ENCODE data around the gene RNLS.

The RNLS gene

DNA sequence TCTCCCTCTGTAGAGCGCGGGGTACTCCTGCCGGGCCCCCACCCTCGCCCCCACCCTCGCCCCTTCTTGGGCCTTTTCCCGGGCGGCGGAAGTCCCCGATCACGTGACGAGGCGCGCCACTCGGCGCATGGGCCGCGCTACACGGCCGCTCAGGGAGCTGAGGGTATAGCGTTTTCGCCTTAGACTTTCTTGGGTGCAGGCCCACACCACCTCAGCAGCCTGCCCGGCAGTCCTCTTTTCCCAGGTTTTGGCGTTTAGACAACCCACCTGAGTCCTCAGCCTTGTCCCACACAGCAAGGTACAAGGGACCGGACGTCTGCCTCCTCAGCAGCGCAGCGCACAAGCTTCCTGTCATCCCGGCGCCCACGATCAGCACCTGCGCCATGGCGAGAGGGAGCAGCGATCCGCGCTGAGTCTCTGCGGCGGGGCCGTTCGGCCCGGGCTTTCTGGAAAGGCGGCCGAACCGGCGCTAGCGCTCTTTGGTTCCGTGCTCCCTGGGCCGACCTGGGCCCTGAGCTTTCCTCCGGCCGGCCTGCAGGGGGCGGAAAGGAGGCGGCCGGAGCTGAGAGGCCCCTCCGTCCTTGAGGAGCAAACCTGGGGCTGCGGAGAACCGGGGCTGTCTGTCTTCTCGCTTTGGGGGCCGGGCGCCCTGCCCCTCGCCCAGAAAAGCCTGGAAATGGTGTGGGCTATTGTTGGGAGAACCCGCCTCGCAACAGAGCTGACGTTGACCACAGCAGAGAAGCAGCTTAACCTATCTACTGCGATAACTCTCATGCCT lies at the start of gene RNLS:
Gene RNLS (minus strand): TSS at position 513 of the 778 bp plus-strand sequence.
- peak within 1 kb of the TSS; percentile 40; the same call in 1 of the 2 replicates for H3K9ac ChIP-seq (ENCODE audit: low read length)
- peak within 1 kb of the TSS; percentile 59 for H3K4me2 ChIP-seq (ENCODE audit: low read length)
- H4K20me1 ChIP-seq (ENCODE audit: insufficient read depth, low read length): no peaks in the 10 kb centered on the region
- H3K27me3 ChIP-seq (ENCODE audit: low read depth, low read length): no peaks in the 10 kb centered on the region
- H3K9me3 ChIP-seq (ENCODE audit: insufficient read depth, low read length): no peaks in the 10 kb centered on the region
- peak within 1 kb of the TSS; percentile 69 for H3K4me3 ChIP-seq (ENCODE audit: low read length)
- no peaks in the 10 kb centered on the region for H3K36me3 ChIP-seq (replicated peaks; ENCODE audit: low read depth, low read length)
- H3K27ac ChIP-seq (ENCODE audit: low read length): no peak within 1 kb of the TSS
- H2AFZ ChIP-seq (ENCODE audit: low read depth, low read length): peak within 1 kb of the TSS; percentile 60; the same call in 1 of the 2 replicates
- TF ChIP-seq, protein P1, sequence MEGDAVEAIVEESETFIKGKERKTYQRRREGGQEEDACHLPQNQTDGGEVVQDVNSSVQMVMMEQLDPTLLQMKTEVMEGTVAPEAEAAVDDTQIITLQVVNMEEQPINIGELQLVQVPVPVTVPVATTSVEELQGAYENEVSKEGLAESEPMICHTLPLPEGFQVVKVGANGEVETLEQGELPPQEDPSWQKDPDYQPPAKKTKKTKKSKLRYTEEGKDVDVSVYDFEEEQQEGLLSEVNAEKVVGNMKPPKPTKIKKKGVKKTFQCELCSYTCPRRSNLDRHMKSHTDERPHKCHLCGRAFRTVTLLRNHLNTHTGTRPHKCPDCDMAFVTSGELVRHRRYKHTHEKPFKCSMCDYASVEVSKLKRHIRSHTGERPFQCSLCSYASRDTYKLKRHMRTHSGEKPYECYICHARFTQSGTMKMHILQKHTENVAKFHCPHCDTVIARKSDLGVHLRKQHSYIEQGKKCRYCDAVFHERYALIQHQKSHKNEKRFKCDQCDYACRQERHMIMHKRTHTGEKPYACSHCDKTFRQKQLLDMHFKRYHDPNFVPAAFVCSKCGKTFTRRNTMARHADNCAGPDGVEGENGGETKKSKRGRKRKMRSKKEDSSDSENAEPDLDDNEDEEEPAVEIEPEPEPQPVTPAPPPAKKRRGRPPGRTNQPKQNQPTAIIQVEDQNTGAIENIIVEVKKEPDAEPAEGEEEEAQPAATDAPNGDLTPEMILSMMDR (IDR thresholded peaks at IDR 0.05; ENCODE audit: low read depth, low read length): peak; percentile 37
- no peak for TF ChIP-seq EZH2phosphoT487 (IDR thresholded peaks at IDR 0.05; ENCODE audit: low read depth)
- no peaks in the 10 kb centered on the region for H3K4me1 ChIP-seq (ENCODE audit: low read length)
- H3K79me2 ChIP-seq (ENCODE audit: low read length): no peaks in the 10 kb centered on the region

GRCh38 chr10:88624840-88625239 lies 41.7 kb upstream of the RNLS start:
- Histone ChIP-seq H3K27ac (ENCODE audit: low read length) (no peak overlapping the region), H4K20me1 (ENCODE audit: insufficient read depth, low read length) (no peaks in the 10 kb centered on the region), H2AFZ (ENCODE audit: low read depth, low read length) (no peak overlapping the region), H3K9ac (ENCODE audit: low read length) (no peak overlapping the region), H3K4me1 (ENCODE audit: low read length) (no peaks in the 10 kb centered on the region; the same call in 1 of the 2 replicates), H3K36me3 (replicated peaks; ENCODE audit: low read depth, low read length) (no peaks in the 10 kb centered on the region), H3K4me3 (ENCODE audit: low read length) (no peak overlapping the region), H3K4me2 (ENCODE audit: low read length) (no peak overlapping the region), H3K27me3 (ENCODE audit: low read depth, low read length) (no peaks in the 10 kb centered on the region), H3K9me3 (ENCODE audit: insufficient read depth, low read length) (no peaks in the 10 kb centered on the region), H3K79me2 (ENCODE audit: low read length) (no peaks in the 10 kb centered on the region)
- TF ChIP-seq EZH2phosphoT487 (IDR thresholded peaks at IDR 0.05; ENCODE audit: low read depth): no peak
- TF ChIP-seq, protein P1 (IDR thresholded peaks at IDR 0.05; ENCODE audit: low read depth, low read length): no peak

DNA sequence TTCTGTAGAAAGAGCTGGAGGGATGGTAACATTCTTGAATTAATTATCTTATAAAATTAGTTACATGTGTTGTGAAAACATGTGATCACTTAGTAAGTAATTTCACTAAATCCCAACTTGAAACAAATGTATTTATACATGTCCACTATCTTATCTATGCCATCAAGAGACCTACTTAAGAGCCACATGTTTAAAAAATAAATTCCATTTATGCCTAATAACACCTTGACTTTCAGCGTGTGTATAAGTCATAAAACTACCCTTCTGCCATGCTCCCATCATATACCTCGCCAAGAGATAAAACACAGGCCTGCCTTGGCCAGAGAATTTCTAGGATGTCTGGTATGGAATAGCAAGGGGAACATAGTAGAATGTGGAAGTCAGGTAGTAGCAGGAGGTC lies 40.7 kb upstream of the RNLS start:
- Histone ChIP-seq H3K27me3 (ENCODE audit: low read depth, low read length) (no peaks in the 10 kb centered on the region), H4K20me1 (ENCODE audit: insufficient read depth, low read length) (no peaks in the 10 kb centered on the region), H3K36me3 (replicated peaks; ENCODE audit: low read depth, low read length) (no peaks in the 10 kb centered on the region), H3K9me3 (ENCODE audit: insufficient read depth, low read length) (no peaks in the 10 kb centered on the region), H3K27ac (ENCODE audit: low read length) (no peak overlapping the region), H3K4me3 (ENCODE audit: low read length) (no peak overlapping the region), H3K4me1 (ENCODE audit: low read length) (no peaks in the 10 kb centered on the region; the same call in 1 of the 2 replicates), H3K9ac (ENCODE audit: low read length) (no peak overlapping the region), H3K79me2 (ENCODE audit: low read length) (no peaks in the 10 kb centered on the region), H3K4me2 (ENCODE audit: low read length) (no peak overlapping the region), H2AFZ (ENCODE audit: low read depth, low read length) (no peak overlapping the region)
- no peak for TF ChIP-seq EZH2phosphoT487 (IDR thresholded peaks at IDR 0.05; ENCODE audit: low read depth)
- TF ChIP-seq, protein P1 (IDR thresholded peaks at IDR 0.05; ENCODE audit: low read depth, low read length): no peak

DNA sequence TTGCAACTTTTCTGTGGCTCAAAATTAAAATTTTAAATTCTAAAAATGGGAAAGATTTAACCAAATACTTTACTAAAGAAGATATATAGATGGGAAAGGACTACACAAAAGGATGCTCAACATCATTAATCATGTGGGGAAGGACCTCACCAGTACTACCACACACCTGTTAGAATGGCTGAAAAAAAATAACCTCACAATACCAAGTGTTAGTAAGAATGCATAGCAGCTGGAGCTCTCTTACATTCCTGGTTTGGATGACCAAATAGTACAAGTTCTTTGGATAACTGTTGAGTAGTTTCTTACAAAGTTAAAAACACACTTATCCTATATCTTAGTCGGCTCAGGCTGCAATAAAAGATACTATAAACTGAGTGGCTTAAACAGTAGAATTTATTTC lies 37.3 kb upstream of the RNLS start:
- H3K79me2 ChIP-seq (ENCODE audit: low read length): no peaks in the 10 kb centered on the region
- H3K9me3 ChIP-seq (ENCODE audit: insufficient read depth, low read length): no peaks in the 10 kb centered on the region
- TF ChIP-seq, protein P1 (IDR thresholded peaks at IDR 0.05; ENCODE audit: low read depth, low read length): no peak
- TF ChIP-seq EZH2phosphoT487 (IDR thresholded peaks at IDR 0.05; ENCODE audit: low read depth): no peak
- no peaks in the 10 kb centered on the region for H4K20me1 ChIP-seq (ENCODE audit: insufficient read depth, low read length)
- H3K27ac ChIP-seq (ENCODE audit: low read length): no peak overlapping the region
- H3K36me3 ChIP-seq (replicated peaks; ENCODE audit: low read depth, low read length): no peaks in the 10 kb centered on the region
- H3K4me2 ChIP-seq (ENCODE audit: low read length): no peak overlapping the region
- H2AFZ ChIP-seq (ENCODE audit: low read depth, low read length): no peak overlapping the region
- no peaks in the 10 kb centered on the region for H3K27me3 ChIP-seq (ENCODE audit: low read depth, low read length)
- H3K4me1 ChIP-seq (ENCODE audit: low read length): no peaks in the 10 kb centered on the region; the same call in 1 of the 2 replicates
- H3K9ac ChIP-seq (ENCODE audit: low read length): no peak overlapping the region
- H3K4me3 ChIP-seq (ENCODE audit: low read length): no peak overlapping the region
